Forelimb muscle (tissue), 1 donor: ENCODE data around the gene ITFG2. TPM values are rescaled to one million over a fixed set of nuclear protein-coding genes. Genes with fewer than 3 reads are reported as not detected.
"Not testable (repeated sequence)": the region's sequence is repeated elsewhere in the genome, so short reads cannot be mapped to it uniquely, and the experiment has no call there.

Experiments
- DNase-seq: peaks from one replicate; pipeline ENCODE4 v3.0.0-alpha.2; 2013; ENCODE audit warnings: low read depth
- polyA plus RNA-seq: library from polyadenylated mRNA; unstranded; fragments of 120-200 nt; gene quantifications from one replicate; pipeline ENCODE4 v1.2.1, GENCODE V29; 2013; ENCODE audit not compliant: insufficient read length

ITFG2 gene
- polyA plus RNA-seq, 1 donor, result 32.6 TPM

DNA sequence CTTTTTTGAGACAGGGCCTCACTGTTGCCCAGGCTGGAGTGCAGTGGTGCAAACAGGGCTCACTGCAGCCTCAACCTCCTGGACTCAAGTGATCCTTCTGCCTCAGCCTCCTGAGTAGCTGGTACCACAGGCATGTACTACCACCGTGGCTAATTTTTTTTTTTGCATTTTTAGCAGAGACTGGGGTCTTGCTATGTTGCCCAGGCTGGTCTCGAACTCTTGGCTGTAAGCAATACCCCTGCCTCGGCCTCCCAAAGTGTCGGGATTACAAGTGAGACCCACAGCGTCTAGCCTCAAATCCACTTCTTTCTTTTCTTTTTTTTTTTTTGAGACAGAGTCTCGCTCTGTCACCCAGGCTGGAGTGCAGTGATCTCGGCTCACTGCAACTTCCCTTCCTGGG is 50.9 kb downstream of the ITFG2 start:
- not testable (repeated sequence) for DNase-seq

DNA sequence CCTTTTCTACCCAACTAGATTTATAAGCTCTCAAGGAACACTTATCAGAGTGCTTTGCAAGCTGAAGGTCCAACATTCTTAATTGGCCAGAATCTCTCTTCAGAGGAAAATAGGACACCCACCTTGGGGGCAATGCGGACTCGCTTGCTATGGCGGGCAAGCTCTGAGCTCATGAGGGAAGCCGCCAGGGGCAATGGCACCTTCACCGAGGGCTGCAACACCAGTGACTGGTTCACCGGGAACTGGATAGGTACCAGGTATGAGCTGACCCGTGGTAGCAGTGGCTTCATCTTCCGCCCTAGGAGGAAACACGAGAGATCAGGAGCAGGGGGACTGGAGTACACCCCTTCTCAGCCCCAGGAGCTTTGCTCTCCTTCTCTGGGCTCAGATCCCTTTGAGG is 51.7 kb downstream of the ITFG2 start:
- DNase-seq, result no peak

DNA sequence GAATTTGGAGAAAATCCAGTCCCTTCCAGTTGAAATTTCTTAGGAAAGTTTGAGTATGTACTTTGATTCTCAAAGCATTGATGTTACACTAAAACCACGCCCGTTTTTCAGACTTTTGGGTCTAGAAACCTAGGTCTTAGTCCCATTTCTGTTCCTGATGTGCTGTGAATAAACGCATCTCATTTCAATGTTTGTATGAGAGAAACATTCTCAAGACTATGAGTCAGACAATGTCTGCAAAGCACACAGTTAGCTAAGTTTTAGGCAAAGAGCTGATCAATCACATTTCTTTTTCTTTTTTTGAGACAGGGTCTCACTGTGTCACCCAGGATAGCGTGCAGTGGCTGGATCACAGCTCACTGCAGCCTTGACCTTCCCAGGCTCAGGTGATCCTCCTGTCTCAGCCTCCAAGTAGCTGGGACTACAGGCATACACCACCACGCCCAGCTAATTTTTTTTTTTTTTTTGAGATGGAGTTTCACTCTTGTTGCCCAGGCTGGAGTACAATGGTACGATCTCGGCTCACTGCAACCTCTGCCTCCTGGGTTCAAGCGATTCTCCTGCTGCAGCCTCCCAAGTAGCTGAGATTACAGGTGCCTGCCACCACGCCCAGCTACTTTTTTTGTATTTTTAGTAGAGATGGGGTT is 56.6 kb downstream of the ITFG2 start:
- DNase-seq, result not testable (repeated sequence)

Other genes with a start within 250 kb of the ITFG2 start
- 41.5 TPM for gene FKBP4, start 17.7 kb upstream of the ITFG2 start, polyA plus RNA-seq
- 6.2 TPM for gene NRIP2, start 22.4 kb downstream of the ITFG2 start, polyA plus RNA-seq
- 1.2 TPM for gene TEX52, start 44.4 kb downstream of the ITFG2 start, polyA plus RNA-seq
- 13.7 TPM for gene FOXM1, start 64.5 kb downstream of the ITFG2 start, polyA plus RNA-seq
- gene RHNO1, start 64.6 kb downstream of the ITFG2 start, polyA plus RNA-seq, result 21.3 TPM
- gene TULP3, start 78.2 kb downstream of the ITFG2 start, polyA plus RNA-seq, result 24.1 TPM
- gene TEAD4, start 146.7 kb downstream of the ITFG2 start, polyA plus RNA-seq, result 99.9 TPM